HG03196 (cell line): ENCODE data around the gene GCN1.

Experiments used
- ATAC-seq: cut with Tn5 transposase; IDR thresholded peaks from one replicate; pipeline ENCODE4 v1.9.1; 2021; ENCODE audit not compliant: unreplicated experiment

The GCN1 gene

GRCh38 chr12:120077260-120077659 is 117.3 kb downstream of the GCN1 start:
- no peak for ATAC-seq
